Activated CD4-positive, alpha-beta T cell treated with anti-CD3 and anti-CD28 coated beads for 1 hour (primary cell): ENCODE data around the gene PRIM2.
"Not testable (repeated sequence)": the region's sequence is repeated elsewhere in the genome, so short reads cannot be mapped to it uniquely, and the experiment has no call there.

Source experiments
- DNase-seq: peaks from one replicate; pipeline ENCODE4 v3.0.0-alpha.2; 2020

The PRIM2 gene

DNA sequence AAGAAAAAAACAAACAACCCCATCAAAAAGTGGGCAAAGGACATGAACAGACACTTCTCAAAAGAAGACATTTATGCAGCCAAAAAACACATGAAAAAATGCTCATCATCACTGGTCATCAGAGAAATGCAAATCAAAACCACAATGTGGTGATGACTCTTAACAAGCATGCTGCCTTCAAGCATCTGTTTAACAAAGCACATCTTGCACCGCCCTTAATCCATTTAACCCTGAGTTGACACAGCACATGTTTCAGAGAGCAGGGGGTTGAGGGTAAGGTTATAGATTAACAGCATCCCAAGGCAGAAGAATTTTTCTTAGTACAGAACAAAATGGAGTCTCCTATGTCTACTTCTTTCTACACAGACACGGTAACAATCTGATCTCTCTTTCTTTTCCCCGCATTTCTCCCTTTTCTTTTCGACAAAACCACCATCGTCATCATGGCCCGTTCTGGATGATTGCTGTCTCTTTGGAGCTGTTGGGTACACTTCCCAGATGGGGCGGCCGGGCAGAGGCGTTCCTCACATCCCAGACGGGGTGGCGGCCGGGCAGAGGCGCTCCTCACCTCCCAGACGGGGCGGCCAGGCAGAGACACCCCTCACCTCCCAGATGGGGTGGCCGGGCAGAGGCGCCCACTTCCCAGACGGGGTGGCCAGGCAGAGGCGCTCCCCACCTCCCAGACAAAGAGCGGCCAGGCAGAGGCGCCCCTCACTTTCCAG, 7.2 kb upstream of the PRIM2 start:
- DNase-seq = not testable (repeated sequence)

DNA sequence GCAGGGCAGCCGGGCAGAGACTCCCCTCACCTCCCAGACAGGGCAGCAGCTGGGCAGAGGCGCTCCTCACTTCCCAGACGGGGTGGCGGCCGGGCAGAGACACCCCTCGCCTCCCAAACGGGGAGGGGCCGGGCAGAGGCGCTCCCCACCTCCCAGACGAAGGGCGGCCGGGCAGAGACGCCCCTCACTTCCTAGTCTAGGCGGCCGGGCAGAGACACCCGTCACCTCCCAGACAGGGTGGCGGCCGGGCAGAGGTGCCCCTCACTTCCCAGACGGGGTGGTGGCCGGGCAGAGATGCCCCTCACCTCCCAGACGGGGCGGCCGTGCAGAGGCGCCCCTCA, 6.6 kb upstream of the PRIM2 start:
- DNase-seq = no peak

DNA sequence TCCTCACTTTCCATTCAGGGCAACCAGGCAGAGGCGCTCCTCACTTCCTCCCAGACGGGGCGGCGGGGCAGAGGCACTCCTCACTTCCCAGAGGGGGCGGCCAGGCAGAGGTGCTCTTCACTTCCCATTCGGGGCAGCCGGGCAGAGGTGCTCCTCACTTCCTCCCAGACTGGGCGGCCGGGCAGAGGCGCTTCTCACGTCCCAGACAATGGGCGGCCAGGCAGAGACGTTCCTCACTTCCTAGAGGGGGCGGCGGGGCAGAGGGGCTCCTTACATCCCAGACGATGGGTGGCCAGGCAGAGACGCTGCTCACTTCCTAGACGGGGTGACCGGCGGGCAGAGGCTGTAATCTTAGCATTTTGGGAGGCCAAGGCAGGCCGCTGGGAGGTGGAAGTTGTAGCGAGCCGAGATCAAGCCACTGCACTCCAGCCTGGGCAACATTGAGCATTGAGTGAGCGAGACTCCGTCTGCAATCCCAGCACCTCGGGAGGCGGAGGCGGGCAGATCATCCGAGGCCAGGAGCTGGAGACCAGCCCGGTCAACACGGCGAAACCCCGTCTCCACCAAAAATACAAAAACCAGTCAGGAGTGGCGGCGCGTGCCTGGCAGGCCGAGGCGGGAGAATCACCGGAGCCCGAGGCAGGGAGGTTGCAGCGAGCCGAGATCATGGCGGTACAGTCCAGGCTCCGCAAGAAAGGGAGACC, 6.0 kb upstream of the PRIM2 start:
- not testable (repeated sequence) for DNase-seq

DNA sequence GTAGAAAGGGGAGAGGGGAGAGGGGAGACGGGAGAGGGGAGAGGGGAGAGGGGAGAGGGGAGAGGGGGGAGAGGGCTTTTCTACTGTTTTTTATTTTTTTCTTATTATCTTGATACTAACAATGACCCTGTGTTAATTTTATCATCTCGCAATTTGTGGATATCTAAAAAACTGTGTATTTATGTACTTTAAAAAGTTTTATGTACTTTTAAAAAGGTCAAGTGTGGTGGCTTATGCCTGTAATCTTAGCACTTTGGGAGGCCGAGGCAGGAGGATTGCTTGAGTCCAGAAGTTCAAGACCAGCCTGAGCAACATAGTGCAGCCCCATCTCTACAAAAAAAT, 5.5 kb upstream of the PRIM2 start:
- DNase-seq = no peak

DNA sequence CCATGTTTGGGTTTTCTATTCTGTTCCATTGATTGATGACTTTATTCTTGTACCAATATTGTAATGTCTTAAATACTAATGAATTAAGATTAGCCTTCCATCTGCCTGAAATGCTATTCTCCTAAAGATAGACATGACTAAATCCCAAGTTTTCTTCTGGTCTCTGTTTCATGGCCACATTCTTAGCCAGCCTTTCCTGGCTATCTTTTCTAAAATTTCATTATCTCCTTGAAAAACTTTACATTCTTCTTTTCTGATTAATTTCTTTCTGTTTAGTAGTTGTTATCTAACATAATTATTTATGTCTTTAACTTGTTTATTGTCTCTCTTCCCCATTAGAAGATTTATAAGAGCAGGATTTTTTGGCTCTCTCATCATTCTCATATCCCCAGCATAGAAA, 4.4 kb upstream of the PRIM2 start:
- no peak for DNase-seq

DNA sequence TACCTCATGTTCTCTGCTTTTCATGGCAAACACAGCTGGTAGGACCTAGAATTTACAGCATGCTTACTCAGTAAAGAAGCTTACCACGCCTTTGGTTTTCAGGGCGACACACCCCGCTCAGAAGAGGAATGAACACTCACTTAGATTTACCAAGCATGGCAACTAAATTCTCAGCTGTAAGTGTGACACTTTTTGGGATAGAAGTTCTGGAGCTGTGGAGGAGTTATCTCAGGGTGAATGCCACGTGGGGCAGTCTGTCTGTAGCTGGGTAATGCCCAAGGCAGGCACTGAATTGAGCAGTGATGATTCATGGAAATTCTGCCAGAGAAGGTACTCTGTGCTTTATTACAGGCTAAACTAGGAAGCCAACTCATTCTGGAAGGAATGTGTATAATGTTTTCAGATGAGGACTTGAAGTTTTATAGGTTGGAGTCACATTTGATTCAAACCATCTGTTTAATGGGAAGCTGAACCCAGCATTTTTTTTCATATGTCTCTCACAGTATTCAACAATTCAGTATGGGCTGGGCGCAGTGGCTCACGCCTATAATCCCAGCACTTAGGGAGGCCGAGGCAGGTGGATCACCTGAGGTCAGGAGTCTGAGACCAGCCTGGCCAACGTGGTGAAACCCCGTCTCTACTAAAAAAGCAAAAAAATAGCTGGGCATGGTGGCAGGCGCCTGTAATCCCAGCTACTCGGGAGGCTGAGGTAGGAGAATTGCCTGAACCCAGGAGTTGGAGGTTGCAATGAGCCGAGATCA, 3.5 kb upstream of the PRIM2 start:
- no peak for DNase-seq

DNA sequence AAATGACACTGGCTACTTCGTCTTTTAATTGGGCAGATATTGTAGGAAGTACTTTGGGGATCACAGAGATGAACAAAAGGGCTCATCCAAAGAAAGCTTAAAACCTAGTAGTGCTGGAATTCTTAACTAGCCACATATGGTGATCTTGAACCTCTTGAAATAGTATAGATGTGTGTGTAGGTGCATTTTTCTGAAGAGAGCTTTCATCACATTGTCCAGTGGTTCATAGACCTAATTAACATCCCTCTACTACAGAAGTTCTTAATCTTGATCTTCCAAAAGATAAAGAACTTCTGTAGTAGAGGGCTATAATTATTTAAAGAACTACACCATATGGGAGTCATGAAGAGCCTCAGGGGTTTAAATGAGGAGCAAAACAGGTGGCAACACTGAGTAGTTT, 2.3 kb upstream of the PRIM2 start:
- DNase-seq = no peak

DNA sequence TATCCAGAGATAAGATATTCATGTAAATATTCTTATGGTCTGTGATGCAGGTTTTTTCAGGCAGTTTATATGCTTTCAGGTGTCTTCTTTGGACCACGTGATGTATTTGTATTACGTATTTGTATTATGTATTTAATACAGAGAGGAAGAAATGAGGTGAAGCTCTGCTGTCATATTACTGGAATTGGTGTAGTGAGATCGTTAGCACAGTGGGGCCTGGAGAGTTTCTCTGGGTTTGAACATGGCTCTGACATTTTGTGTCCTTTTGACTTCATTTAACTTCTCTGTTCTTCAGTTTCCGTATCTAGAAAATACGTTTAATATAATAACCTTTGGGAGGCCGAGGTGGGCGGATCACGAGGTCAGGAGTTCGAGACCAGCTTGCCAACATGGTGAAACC, 1.6 kb upstream of the PRIM2 start:
- DNase-seq = no peak

DNA sequence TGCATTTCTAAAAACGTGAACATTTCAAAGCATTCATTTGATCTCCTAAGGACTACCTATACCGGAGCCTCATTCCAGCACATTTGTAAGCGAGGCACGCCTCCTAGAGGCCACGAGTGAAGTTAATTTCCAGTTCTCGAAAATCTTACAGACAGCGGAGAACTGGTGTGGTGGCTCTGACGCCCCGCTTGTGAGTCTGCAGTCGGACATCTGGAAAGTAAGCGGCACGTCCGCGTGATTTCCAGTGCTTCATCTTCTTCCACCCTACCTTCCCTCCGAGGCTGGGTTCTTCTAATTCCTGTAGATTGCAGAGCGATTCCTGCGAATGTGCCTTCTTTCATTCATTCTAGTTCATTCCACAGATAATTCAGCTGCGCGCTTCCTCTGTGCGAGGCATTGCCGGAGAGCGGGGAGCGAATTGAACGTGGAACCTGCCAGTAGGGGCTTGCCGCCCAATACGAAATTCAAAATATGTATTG, 810 bp upstream of the PRIM2 start:
- peak; percentile 70 for DNase-seq

DNA sequence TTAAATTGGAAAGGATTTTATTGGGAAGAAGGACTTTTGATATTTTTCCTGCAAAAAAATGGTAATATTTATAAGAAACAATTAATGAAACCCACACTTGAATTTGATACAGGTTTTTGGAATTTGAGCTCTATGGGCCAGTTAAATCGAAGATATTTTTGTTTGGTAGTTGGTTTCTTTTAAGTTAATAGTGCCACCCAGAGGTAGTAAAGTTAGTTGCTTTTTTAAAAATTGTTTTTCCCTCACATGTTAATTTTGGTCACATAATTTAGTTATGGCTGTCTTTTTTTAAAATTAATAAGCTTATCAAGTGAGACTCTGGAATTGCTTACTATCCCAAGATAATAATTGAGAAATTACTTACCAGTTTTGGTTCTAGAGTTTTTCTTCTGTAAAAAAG, 7.1 kb downstream of the PRIM2 start:
- DNase-seq = no peak

DNA sequence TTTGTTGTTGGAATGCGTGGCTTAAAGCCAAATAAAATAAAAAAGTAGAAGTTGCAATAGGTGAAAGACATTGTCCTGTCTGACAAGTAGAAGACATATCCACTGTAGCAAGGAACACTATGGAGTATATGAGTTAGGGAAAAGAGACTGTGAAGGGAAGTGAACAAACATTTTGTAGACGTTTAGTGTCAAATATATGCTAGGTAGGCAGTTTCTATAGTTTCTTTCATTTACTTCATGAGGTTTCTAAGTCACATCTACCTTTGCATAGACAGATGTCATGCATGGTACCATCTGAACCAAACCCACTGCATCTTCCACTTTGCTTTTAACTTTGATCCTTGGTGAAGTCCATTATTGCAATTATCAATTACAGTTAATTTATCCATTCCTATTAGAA, 9.9 kb downstream of the PRIM2 start:
- no peak for DNase-seq

DNA sequence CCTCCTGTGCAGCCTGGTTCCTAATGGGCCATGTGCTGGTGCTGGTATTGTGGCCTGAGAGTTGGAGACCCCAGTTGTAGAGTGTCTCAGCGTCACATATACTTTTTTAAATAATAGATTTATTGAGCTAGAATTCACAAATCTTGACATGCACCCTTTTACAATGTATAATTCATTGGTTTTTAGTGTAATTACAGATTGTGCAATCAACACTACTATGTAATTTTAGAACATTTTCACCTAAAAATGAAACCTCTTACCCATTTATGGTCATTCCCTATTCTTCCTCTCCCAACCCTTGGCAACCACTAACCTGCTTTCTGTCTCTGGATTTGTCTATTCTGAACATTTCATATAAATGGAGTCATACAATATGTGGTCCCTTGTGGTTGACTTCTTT, 10.6 kb downstream of the PRIM2 start:
- DNase-seq = no peak

DNA sequence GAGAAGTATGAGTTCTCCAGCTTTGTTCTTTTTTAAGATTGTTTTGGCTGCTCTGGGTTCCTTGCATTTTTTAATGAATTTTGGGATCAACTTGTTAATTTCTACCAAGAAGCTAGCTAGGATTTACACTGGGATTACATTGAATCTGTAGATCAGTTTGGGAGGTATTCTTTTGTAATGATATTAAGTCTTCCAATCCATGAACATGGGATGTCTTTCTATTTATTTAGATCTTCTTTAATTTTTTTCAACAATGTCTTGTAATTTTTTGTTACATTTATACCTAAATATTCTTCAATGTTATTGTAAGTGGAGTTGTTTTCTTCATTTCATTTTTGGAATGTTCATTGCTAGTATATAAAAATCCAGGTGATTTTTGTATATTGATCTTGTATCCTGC, 12.5 kb downstream of the PRIM2 start:
- no peak for DNase-seq

DNA sequence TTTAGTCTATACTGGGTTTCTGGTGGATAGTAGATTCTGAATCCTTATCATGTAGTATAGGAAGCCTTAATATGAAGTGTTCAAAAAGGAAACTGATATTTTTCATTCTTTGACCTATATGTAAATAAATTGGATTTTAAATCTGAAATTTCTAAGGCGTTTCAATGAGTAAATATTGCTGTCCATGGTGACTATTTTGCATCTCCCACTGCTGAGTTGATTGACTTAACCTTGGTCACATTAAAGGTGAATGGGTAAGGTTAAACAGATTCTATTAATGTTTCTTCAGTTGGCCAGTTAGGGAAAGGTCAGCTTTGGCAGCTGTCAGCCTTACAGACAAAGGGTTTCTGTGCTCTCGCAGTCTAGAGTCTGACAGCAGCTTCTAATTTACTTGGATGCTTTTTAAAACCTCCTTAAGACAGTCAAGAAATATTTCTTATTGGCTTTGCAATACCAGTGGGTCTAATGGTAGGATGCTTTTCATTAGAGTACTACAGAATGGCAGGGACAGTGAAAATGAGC, 24.8 kb downstream of the PRIM2 start:
- DNase-seq = no peak

DNA sequence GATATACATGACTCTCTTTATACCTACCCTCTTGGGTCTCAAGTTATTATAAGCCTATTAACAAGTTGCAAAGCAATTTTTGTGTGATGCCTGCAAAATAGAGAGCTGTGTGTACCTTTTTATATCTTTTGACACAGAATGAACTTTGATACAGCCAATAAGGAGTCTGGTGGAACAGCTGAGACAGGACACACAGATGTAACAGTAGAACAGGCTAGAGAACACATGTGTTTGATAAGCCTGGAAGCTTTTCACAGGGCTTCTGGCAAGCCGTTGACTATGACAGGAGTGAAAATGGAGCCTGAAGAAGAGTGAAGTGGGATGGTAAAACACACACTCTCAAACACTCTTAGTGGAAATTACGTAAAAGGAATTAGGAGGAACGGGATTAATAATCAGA, 25.9 kb downstream of the PRIM2 start:
- DNase-seq = not testable (repeated sequence)

DNA sequence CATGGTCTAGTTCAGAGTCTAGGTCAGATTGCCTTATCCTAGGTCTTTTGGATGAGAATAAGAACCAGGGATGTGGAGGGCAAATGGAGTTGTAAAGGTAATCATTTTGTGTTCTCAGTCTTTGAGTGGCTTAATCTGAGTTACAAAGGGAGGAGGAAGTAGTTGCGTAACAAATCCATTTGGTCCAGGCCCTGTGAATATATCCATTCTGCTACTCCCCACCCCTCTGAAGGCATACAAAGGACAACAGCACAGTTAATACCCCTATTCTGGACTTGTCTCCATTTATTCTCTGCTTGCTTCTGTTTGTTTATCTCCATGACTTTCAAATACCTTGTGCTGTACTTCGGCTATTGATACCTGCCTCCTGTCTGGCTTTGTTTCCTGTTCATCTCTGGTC, 29.3 kb downstream of the PRIM2 start:
- not testable (repeated sequence) for DNase-seq

DNA sequence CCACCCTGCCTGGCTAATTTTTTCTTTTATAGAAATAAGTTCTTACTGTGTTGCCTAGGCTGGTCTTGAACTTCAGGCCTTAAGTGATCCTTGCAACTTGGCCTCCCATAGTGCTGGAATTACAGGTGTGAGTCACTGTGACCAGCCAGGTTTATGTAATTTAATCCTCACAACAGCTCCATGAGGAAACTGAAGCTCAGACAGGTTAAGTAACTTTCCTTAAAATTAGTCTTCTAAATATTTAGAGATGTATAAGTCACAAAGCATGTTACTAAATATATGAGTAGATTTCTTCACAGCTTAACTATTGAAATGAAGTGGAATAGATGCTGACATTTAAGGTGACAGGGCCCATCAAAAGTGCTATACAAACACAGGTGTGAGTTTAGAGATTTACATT, 30.2 kb downstream of the PRIM2 start:
- not testable (repeated sequence) for DNase-seq

DNA sequence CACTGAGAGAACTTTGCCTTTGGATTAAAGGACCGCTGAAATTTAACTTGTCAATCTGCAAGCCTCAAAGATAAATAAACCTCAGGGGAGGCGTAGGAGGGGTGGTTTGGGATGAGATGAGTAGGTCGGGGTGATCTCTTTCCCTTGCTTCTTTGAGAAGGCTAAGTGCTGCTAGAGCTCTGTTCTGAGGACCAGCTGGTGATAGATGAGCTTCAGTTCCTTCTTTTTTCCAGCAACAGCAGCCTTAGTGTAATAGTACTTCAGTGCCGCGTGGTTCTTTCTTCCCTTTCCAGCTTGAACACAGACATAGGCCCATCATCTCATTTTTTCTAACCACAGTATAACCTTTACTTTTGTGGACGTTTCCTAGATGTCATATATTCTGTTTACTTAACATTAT, 33.0 kb downstream of the PRIM2 start:
- not testable (repeated sequence) for DNase-seq

DNA sequence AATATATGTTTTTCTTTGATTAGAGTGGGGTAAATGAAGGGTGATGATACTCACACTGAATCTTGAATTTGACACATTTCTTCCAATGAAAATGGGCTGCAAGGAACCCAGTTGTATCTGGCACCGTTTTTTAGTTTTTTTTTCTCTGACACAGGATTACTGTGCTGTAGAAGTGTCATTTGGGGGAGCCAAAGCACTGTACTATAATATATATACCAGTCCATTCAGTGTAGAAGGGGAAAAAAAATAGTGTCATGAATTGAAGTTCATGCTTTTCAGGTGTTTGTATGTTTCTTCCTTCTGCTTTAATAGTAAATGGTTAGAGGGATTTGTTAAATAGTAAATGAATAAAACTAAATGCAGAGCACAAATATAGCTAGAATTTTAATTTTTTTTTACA, 35.2 kb downstream of the PRIM2 start:
- DNase-seq = not testable (repeated sequence)

DNA sequence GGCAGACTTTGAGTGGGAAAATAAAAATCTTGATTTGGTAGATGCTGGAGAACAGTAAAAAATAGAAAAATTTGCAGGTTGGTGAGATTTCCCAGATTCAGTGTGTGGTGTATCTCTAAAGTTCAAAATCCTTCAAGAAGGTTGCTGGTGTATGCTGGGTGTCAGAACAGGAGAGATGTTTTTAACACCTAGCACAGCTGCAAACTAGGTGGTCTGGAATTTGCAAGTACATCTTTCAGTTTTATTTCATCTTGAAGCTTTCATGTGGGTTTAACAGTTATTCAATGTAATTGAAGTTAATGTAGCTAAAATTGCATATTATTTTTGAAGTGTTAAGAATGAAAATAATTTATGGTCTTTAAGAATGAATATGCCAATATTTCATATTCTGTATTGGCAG, 40.9 kb downstream of the PRIM2 start:
- not testable (repeated sequence) for DNase-seq

DNA sequence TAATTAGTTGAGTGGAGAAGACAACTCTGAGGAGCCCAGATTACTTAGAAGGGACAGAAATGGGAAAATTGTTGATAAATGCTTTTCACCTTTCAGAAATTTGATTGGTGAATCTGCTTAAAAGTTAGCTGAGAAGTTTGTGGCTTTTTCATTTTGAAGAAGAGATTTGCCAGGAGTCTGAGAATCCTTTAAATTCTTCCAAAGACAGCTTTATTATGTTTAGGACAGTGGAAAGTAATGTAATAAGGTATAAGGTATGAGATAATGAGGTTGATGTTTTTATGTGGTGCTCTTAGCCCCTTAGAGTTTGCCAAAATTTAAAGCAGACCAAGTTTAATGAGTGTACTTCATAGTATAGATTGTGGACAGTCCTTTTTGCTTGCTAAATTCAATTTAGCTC, 42.3 kb downstream of the PRIM2 start:
- DNase-seq = not testable (repeated sequence)

DNA sequence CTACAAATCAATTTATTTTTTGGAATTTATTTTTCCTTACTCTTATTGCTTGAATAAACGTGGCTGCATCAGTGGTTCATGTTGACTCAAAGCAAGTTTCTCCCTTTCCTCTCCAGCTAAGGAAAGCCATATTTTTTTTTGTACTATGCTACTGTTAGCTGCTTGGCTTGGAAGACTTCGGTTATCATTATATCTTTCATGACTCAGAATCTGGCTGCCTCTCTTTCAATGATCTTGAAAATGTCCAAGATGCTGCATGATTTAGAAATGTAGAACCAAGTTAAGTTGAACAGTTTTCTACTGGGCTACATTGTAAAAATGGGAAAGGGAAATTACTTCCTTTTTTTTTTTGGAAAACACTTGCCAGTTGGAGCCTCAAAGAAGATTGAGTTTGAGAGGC, 44.9 kb downstream of the PRIM2 start:
- DNase-seq = not testable (repeated sequence)

DNA sequence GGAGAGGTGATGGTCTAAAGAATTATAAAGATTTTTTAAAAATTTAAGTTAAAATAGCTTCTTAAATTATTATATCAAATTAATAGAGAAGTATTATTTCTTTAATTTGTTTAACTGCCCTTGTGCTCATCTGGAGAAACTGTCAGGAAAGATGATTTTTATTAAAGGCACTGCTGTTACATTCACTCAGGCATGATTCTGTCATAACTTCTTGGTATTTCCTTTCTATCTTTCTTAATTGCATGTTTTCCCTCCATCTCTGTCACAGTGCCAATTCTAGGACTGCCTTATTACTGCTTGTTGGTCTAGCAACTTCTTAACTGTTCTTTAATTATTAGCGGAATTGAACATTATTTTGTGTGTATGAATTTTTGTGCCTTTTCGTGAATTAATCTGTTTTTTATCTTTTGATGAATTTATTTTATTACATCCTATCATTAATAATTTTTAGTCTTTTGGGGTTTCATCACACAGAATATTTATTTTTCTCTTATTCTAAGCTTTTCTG, 47.7 kb downstream of the PRIM2 start:
- not testable (repeated sequence) for DNase-seq
